Transverse colon (tissue), 4 donors: ENCODE data around the gene LAMA4. TPM values are rescaled to one million over a fixed set of nuclear protein-coding genes. Genes with fewer than 3 reads are reported as not detected.

Experiments used
- DNase-seq: peaks from one replicate; pipeline ENCODE4 v3.0.0-alpha.2; 2019
- H3K27ac ChIP-seq, 4 donors: fragments of 200-600 bp; sonication (generic); 2 replicates each; pipeline ENCODE4 v1.5.1; 2016 to 2018; ENCODE audit warnings: inconsistent platforms in 4 of 4
- H3K27me3 ChIP-seq: fragments of 200-600 bp; sonication (generic); 2 replicates; pipeline ENCODE4 v1.5.1; 2017; ENCODE audit warnings: inconsistent platforms
- H3K36me3 ChIP-seq, 4 donors: fragments of 200-600 bp; sonication (generic); 2 replicates each; pipeline ENCODE4 v1.5.1; 2017 to 2019; ENCODE audit warnings: inconsistent platforms in 4 of 4
- H3K4me1 ChIP-seq, 4 donors: fragments of 200-600 bp; sonication (generic); 2 replicates each; pipeline ENCODE4 v1.5.1; 2017 to 2020; ENCODE audit warnings: inconsistent platforms in 4 of 4
- H3K4me3 ChIP-seq, 4 donors: fragments of 200-600 bp; sonication (generic); 1 replicate in 1 of 4; 2 replicates in 3 of 4; pipeline versions ENCODE4 v1.5.1 to v1.6.1; 2017 to 2019; ENCODE audit warnings: inconsistent platforms in 4 of 4
- H3K9me3 ChIP-seq, 2 donors: fragments of 200-600 bp; sonication (generic); 2 replicates each; pipeline ENCODE4 v1.5.1; 2017 to 2019; ENCODE audit warnings: inconsistent platforms in 2 of 2
- CTCF ChIP-seq, 5 experiments: fragments of 200-600 bp in 3 of 5; fragments of 450-650 bp in 2 of 5; sonication (generic) in 3 of 5; IDR thresholded peaks; 1 replicate in 2 of 5; 2 replicates in 3 of 5; pipeline ENCODE4 v1.5.1; 2016 to 2017; ENCODE audit warnings: antibody characterized with exemption in 5 of 5, inconsistent platforms in 3 of 5, mild to moderate bottlenecking in 2 of 5, moderate library complexity in 1 of 5
- EP300 ChIP-seq: sonication (generic); formaldehyde crosslinking; IDR thresholded peaks from one replicate; pipeline ENCODE4 v1.6.1; 2017; ENCODE audit warnings: antibody characterized with exemption, low read depth
- POLR2A ChIP-seq: fragments of 450-650 bp; IDR thresholded peaks from one replicate; pipeline ENCODE4 v1.6.1; 2016; ENCODE audit warnings: antibody characterized with exemption, mild to moderate bottlenecking, moderate library complexity
- POLR2AphosphoS5 ChIP-seq, 3 donors: sonication (generic); formaldehyde crosslinking; IDR thresholded peaks; one replicate each; pipeline ENCODE4 v1.6.1; 2016; ENCODE audit warnings: antibody characterized with exemption in 3 of 3
- WGBS, 2 donors: methylation state at CpG; one replicate each; pipeline ENCODE4 v1.1.5; 2018; ENCODE audit warnings: low coverage in 1 of 2; 5-methylcytosine and 5-hydroxymethylcytosine counted together
- in situ Hi-C, 4 donors: fragments of 200-750 bp; cut with MboI; loops; one replicate each; pipeline versions ENCODE4 v1.15.0 to v1.15.1; 2017; ENCODE audit warnings: low sequenced_read_pairs in 3 of 4, low pct_ligation_motif_present in 1 of 4, low pct_unique_long_range_greater_than_20kb in 1 of 4
- intact Hi-C: fragments of 100-400 bp; cut with DNase I; formaldehyde crosslinking; loops from one replicate; pipeline ENCODE4 v1.15.1; 2023; ENCODE audit warnings: low total_unique reads
- total RNA-seq, 4 donors: library from RNA; depleted of rRNA; stranded (reverse); fragments of >200 nt; gene quantifications; one replicate each; pipeline ENCODE4 v1.1.0, GENCODE V29; 2016

LAMA4 gene
- total RNA-seq, 4 donors from 2014 or later: 27.3 to 54.9 (median 40.1) TPM

GRCh38 chr6:112291161-112291762, 36.9 kb upstream of the LAMA4 start:
- no peaks in the 10 kb centered on the region for H3K36me3 ChIP-seq
- H3K27me3 ChIP-seq: no peaks in the 10 kb centered on the region
- peaks cover 3 to 19% (median 6%) of the 10 kb centered on the region in 4 donors for H3K4me1 ChIP-seq
- no peak for DNase-seq
- no peak overlapping the region for H3K4me3 ChIP-seq
- TF ChIP-seq POLR2AphosphoS5 (IDR thresholded peaks at IDR 0.05) (no peak), EP300 (no peak), CTCF (IDR thresholded peaks at IDR 0.05) (no peak), POLR2A (no peak)
- H3K27ac ChIP-seq: no peak overlapping the region
- intact Hi-C loops: no loop called here
- no peaks in the 10 kb centered on the region for H3K9me3 ChIP-seq
- in situ Hi-C loops: no loop called here
- WGBS, 2 donors: 63 to 73% methylated on average over 1 of the region's 1 CpG

GRCh38 chr6:112289038-112289566, 34.7 kb upstream of the LAMA4 start:
- DNase-seq: peak; percentile 25
- Histone ChIP-seq H3K4me3 (no peak overlapping the region), H3K9me3 (no peaks in the 10 kb centered on the region), H3K36me3 (no peaks in the 10 kb centered on the region), H3K27ac (peak overlapping the region; percentile 59 to 66 (median 64)), H3K27me3 (no peaks in the 10 kb centered on the region), H3K4me1 (peaks cover 3 to 19% (median 6%) of the 10 kb centered on the region in 4 donors)
- in situ Hi-C loops (no loop called here), intact Hi-C loops (no loop called here)
- 57% methylated on average over 4 of the region's 4 CpGs; no CpG with 5 or more reads in 1 of the 2 donors for WGBS, 2 donors
- TF ChIP-seq POLR2AphosphoS5 (IDR thresholded peaks at IDR 0.05) (no peak), POLR2A (no peak), CTCF (IDR thresholded peaks at IDR 0.05) (no peak), EP300 (no peak)

- H3K36me3 ChIP-seq: no peaks in the 10 kb centered on the region
- intact Hi-C loops (no loop called here), in situ Hi-C loops (no loop called here)
- H3K27me3 ChIP-seq: no peaks in the 10 kb centered on the region
- peaks cover 3 to 19% (median 6%) of the 10 kb centered on the region in 4 donors for H3K4me1 ChIP-seq
- no peak for TF ChIP-seq EP300
- H3K4me3 ChIP-seq: no peak overlapping the region
- no peaks in the 10 kb centered on the region for H3K9me3 ChIP-seq
- peak overlapping the region; percentile 59 to 66 (median 64) for H3K27ac ChIP-seq
- DNase-seq: no peak
Observed at GRCh38 chr6:112288475-112288874, 34.1 kb upstream of the LAMA4 start.

GRCh38 chr6:112287577-112288225, 33.3 kb upstream of the LAMA4 start:
- H3K36me3 ChIP-seq: no peaks in the 10 kb centered on the region
- intact Hi-C loops: no loop called here
- 57 to 58% methylated on average over 4 of the region's 4 CpGs for WGBS, 2 donors
- TF ChIP-seq POLR2A: no peak
- no peak for TF ChIP-seq CTCF (IDR thresholded peaks at IDR 0.05)
- TF ChIP-seq EP300: no peak
- no peak for TF ChIP-seq POLR2AphosphoS5 (IDR thresholded peaks at IDR 0.05)
- peak overlapping the region; percentile 59 to 66 (median 64) for H3K27ac ChIP-seq
- in situ Hi-C loops: no loop called here
- no peaks in the 10 kb centered on the region for H3K27me3 ChIP-seq
- H3K9me3 ChIP-seq: no peaks in the 10 kb centered on the region
- DNase-seq: no peak
- H3K4me3 ChIP-seq: no peak overlapping the region
- H3K4me1 ChIP-seq: peaks cover 3 to 19% (median 6%) of the 10 kb centered on the region in 4 donors
